HCT116 (cell line): ENCODE measurements around the gene SLC2A9.

ENCODE experiments used
- EZH2 ChIP-seq: fragments of 200-600 bp; sonication (generic); IDR thresholded peaks from 2 replicates; pipeline ENCODE4 v1.6.1; 2017; ENCODE audit warnings: antibody characterized with exemption, mixed run types
- POLR2A ChIP-seq: IDR thresholded peaks from 2 replicates; pipeline ENCODE4 v1.7.0; 2011; ENCODE audit warnings: borderline replicate concordance; ENCODE audit not compliant: insufficient read depth, insufficient read length; ENCODE audit errors: extremely low read depth
- POLR2AphosphoS5 ChIP-seq: IDR thresholded peaks from 2 replicates; pipeline ENCODE4 v1.6.1; 2011; ENCODE audit warnings: mild to moderate bottlenecking, low read depth, low read length, moderate library complexity
- RAD21 ChIP-seq: IDR thresholded peaks from 2 replicates; pipeline ENCODE4 v1.6.1; 2012; ENCODE audit warnings: low read depth, mild to moderate bottlenecking
- SIN3A ChIP-seq: IDR thresholded peaks from 2 replicates; pipeline ENCODE4 v1.6.1; 2012; ENCODE audit warnings: low read depth
- SP1 ChIP-seq: IDR thresholded peaks from 2 replicates; pipeline ENCODE4 v1.6.1; 2012; ENCODE audit warnings: low read depth
- TF ChIP-seq, protein P1 (sequence below), 3 experiments: fragments of 200-600 bp in 1 of 3; sonication (generic) in 1 of 3; IDR thresholded peaks in 2 of 3; conservative IDR thresholded peaks in 1 of 3; 2 replicates each; pipeline ENCODE4 v1.5.1; 2012 to 2017; ENCODE audit warnings: low read depth in 2 of 3, low read length in 2 of 3, antibody characterized with exemption in 1 of 3, borderline replicate concordance in 1 of 3, control low read depth in 1 of 3, mild to moderate bottlenecking in 1 of 3, mixed read lengths in 1 of 3, mixed run types in 1 of 3, moderate library complexity in 1 of 3; ENCODE audit not compliant: insufficient read depth in 1 of 3
- TF ChIP-seq, protein P2 (sequence below): IDR thresholded peaks from 2 replicates; pipeline ENCODE4 v1.6.1; 2012

DNA sequence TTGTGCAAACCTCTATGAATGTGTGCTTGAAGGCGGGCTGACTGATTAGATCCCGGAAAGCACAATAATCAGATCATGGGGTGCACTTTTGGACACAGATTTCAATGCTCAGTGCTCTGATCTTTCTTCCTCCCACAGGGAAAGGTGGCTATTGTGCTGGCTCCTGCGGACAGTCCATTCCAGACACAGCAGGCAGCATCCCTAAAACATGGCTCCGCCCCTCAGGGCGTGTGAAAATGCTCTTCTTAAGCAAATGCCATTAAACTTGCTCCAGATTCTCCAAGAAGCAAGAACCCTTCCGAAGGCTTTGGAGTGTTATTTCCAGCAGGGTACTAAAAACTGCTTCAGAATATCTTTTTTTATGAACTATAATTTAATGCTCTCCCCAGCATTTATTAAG is 100.0 kb downstream of the SLC2A9 start:
- TF ChIP-seq, protein P1, sequence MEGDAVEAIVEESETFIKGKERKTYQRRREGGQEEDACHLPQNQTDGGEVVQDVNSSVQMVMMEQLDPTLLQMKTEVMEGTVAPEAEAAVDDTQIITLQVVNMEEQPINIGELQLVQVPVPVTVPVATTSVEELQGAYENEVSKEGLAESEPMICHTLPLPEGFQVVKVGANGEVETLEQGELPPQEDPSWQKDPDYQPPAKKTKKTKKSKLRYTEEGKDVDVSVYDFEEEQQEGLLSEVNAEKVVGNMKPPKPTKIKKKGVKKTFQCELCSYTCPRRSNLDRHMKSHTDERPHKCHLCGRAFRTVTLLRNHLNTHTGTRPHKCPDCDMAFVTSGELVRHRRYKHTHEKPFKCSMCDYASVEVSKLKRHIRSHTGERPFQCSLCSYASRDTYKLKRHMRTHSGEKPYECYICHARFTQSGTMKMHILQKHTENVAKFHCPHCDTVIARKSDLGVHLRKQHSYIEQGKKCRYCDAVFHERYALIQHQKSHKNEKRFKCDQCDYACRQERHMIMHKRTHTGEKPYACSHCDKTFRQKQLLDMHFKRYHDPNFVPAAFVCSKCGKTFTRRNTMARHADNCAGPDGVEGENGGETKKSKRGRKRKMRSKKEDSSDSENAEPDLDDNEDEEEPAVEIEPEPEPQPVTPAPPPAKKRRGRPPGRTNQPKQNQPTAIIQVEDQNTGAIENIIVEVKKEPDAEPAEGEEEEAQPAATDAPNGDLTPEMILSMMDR (IDR thresholded peaks at IDR 0.05 in 2 of 3, conservative IDR thresholded peaks at IDR 0.05 in 1 of 3; ENCODE audit: borderline replicate concordance in 1 of 3, insufficient read depth in 1 of 3, low read depth in 2 of 3, low read length in 2 of 3) = no peak
- TF ChIP-seq POLR2AphosphoS5 (no peak), EZH2 (no peak), POLR2A (no peak), SP1 (no peak), SIN3A (no peak), RAD21 (no peak)
- TF ChIP-seq, protein P2, sequence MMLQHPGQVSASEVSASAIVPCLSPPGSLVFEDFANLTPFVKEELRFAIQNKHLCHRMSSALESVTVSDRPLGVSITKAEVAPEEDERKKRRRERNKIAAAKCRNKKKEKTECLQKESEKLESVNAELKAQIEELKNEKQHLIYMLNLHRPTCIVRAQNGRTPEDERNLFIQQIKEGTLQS = no peak
